MG63 (cell line): ENCODE measurements around the gene UBAC2. TPM values are rescaled to one million over a fixed set of nuclear protein-coding genes. Genes with fewer than 3 reads are reported as not detected.
"Not testable (repeated sequence)": the region's sequence is repeated elsewhere in the genome, so short reads cannot be mapped to it uniquely, and the experiment has no call there.

Experiments used
- DNase-seq: peaks from one replicate; pipeline ENCODE4 v3.0.0-alpha.2; 2020
- H3K27me3 ChIP-seq: fragments of 250-450 bp; sonication (Bioruptor Pico); 2 replicates; pipeline ENCODE4 v1.5.1; 2020; ENCODE audit warnings: mild to moderate bottlenecking, moderate library complexity
- H3K36me3 ChIP-seq: fragments of 250-450 bp; sonication (Bioruptor Pico); 2 replicates; pipeline ENCODE4 v1.5.1; 2020; ENCODE audit warnings: mild to moderate bottlenecking, moderate library complexity
- H3K4me3 ChIP-seq: fragments of 250-450 bp; sonication (Bioruptor Pico); 2 replicates; pipeline ENCODE4 v1.5.1; 2020; ENCODE audit warnings: mild to moderate bottlenecking, moderate library complexity
- H3K9me3 ChIP-seq: fragments of 250-450 bp; sonication (Bioruptor Pico); 2 replicates; pipeline ENCODE4 v1.5.1; 2020; ENCODE audit warnings: mild to moderate bottlenecking, moderate library complexity
- total RNA-seq: library from RNA; depleted of rRNA; stranded (reverse); fragments of >200 nt; shearing (Covaris generic); gene quantifications from 2 replicates; pipeline ENCODE4 v1.2.3, GENCODE V29; 2014; ENCODE audit warnings: low replicate concordance

Gene UBAC2
- total RNA-seq, 1 experiment from 2014 or later = 80.9 TPM

GRCh38 chr13:99218969-99219368 lies 18.3 kb downstream of the UBAC2 start:
- DNase-seq = no peak
- H3K27me3 ChIP-seq = no peaks in the 10 kb centered on the region
- no peak overlapping the region for H3K4me3 ChIP-seq
- peaks cover 12% of the 10 kb centered on the region for H3K36me3 ChIP-seq
- H3K9me3 ChIP-seq = peaks cover 3% of the 10 kb centered on the region; the same call in 1 of the 2 replicates

- peaks cover 12% of the 10 kb centered on the region for H3K36me3 ChIP-seq
- H3K4me3 ChIP-seq = no peak overlapping the region
- no peaks in the 10 kb centered on the region for H3K27me3 ChIP-seq
- H3K9me3 ChIP-seq = peaks cover 3% of the 10 kb centered on the region; the same call in 1 of the 2 replicates
- DNase-seq = no peak
These were observed 19.7 kb downstream of the UBAC2 start for GRCh38 chr13:99220199-99220935.

GRCh38 chr13:99221567-99222239 lies 21.0 kb downstream of the UBAC2 start:
- H3K4me3 ChIP-seq = no peak overlapping the region
- DNase-seq = no peak
- peaks cover 4% of the 10 kb centered on the region for H3K36me3 ChIP-seq
- peaks cover 3% of the 10 kb centered on the region; the same call in 1 of the 2 replicates for H3K9me3 ChIP-seq
- H3K27me3 ChIP-seq = no peaks in the 10 kb centered on the region

GRCh38 chr13:99223587-99223986 lies 22.9 kb downstream of the UBAC2 start:
- no peak overlapping the region for H3K4me3 ChIP-seq
- no peak for DNase-seq
- no peaks in the 10 kb centered on the region for H3K27me3 ChIP-seq
- peaks cover 3% of the 10 kb centered on the region; the same call in 1 of the 2 replicates for H3K9me3 ChIP-seq
- peaks cover 4% of the 10 kb centered on the region for H3K36me3 ChIP-seq

- peaks cover 3% of the 10 kb centered on the region; the same call in 1 of the 2 replicates for H3K9me3 ChIP-seq
- no peak overlapping the region for H3K4me3 ChIP-seq
- no peak for DNase-seq
- H3K27me3 ChIP-seq = no peaks in the 10 kb centered on the region
- H3K36me3 ChIP-seq = peaks cover 4% of the 10 kb centered on the region
These were observed 23.4 kb downstream of the UBAC2 start for GRCh38 chr13:99224021-99224420.

GRCh38 chr13:99225078-99225477 lies 24.4 kb downstream of the UBAC2 start:
- DNase-seq = no peak
- Histone ChIP-seq H3K36me3 (peaks cover 4% of the 10 kb centered on the region), H3K4me3 (no peak overlapping the region), H3K9me3 (peaks cover 3% of the 10 kb centered on the region; the same call in 1 of the 2 replicates), H3K27me3 (no peaks in the 10 kb centered on the region)

- Histone ChIP-seq H3K36me3 (peaks cover 4% of the 10 kb centered on the region), H3K27me3 (no peaks in the 10 kb centered on the region), H3K4me3 (no peak overlapping the region), H3K9me3 (peaks cover 3% of the 10 kb centered on the region; the same call in 1 of the 2 replicates)
- DNase-seq = no peak
These were observed 25.9 kb downstream of the UBAC2 start for GRCh38 chr13:99226513-99226912.

- no peak for DNase-seq
- peaks cover 2% of the 10 kb centered on the region; the same call in 1 of the 2 replicates for H3K9me3 ChIP-seq
- no peaks in the 10 kb centered on the region for H3K27me3 ChIP-seq
- H3K4me3 ChIP-seq = no peak overlapping the region
- H3K36me3 ChIP-seq = no peaks in the 10 kb centered on the region; the same call in 1 of the 2 replicates
These were observed 26.8 kb downstream of the UBAC2 start for GRCh38 chr13:99227331-99227900.

- no peaks in the 10 kb centered on the region for H3K9me3 ChIP-seq
- no peak overlapping the region for H3K4me3 ChIP-seq
- DNase-seq = no peak
- no peaks in the 10 kb centered on the region for H3K27me3 ChIP-seq
- no peaks in the 10 kb centered on the region; the same call in 1 of the 2 replicates for H3K36me3 ChIP-seq
These were observed 27.4 kb downstream of the UBAC2 start for GRCh38 chr13:99227909-99228688.

- Histone ChIP-seq H3K9me3 (no peaks in the 10 kb centered on the region), H3K4me3 (no peak overlapping the region), H3K36me3 (no peaks in the 10 kb centered on the region; the same call in 1 of the 2 replicates), H3K27me3 (no peaks in the 10 kb centered on the region)
- DNase-seq = no peak
These were observed 28.4 kb downstream of the UBAC2 start for GRCh38 chr13:99228737-99229691.

- not testable (repeated sequence) for H3K4me3 ChIP-seq, H3K27me3 ChIP-seq, H3K9me3 ChIP-seq, H3K36me3 ChIP-seq, DNase-seq
These were observed 29.9 kb downstream of the UBAC2 start for GRCh38 chr13:99230588-99230987.

- no peaks in the 10 kb centered on the region for H3K9me3 ChIP-seq
- DNase-seq = no peak
- H3K4me3 ChIP-seq = no peak overlapping the region
- no peaks in the 10 kb centered on the region for H3K27me3 ChIP-seq
- H3K36me3 ChIP-seq = no peaks in the 10 kb centered on the region
These were observed 30.3 kb downstream of the UBAC2 start for GRCh38 chr13:99230991-99231390.

GRCh38 chr13:99231721-99232120 lies 31.1 kb downstream of the UBAC2 start:
- DNase-seq = no peak

GRCh38 chr13:99237981-99238662 lies 37.5 kb downstream of the UBAC2 start:
- Histone ChIP-seq H3K9me3 (no peaks in the 10 kb centered on the region), H3K4me3 (no peak overlapping the region), H3K36me3 (peaks cover 2% of the 10 kb centered on the region), H3K27me3 (no peaks in the 10 kb centered on the region)
- no peak for DNase-seq

More at GRCh38 chr13:99231721-99232120, 31.1 kb downstream of the UBAC2 start:
- Histone ChIP-seq H3K36me3 (no peaks in the 10 kb centered on the region), H3K4me3 (no peak overlapping the region), H3K9me3 (no peaks in the 10 kb centered on the region), H3K27me3 (no peaks in the 10 kb centered on the region)

GRCh38 chr13:99246100-99246499 lies 45.4 kb downstream of the UBAC2 start:
- no peak for DNase-seq
- Histone ChIP-seq H3K27me3 (no peaks in the 10 kb centered on the region), H3K4me3 (no peak overlapping the region), H3K9me3 (no peaks in the 10 kb centered on the region), H3K36me3 (peaks cover 9% of the 10 kb centered on the region)
